ENCODE results near the gene CDK11B.

DNA sequence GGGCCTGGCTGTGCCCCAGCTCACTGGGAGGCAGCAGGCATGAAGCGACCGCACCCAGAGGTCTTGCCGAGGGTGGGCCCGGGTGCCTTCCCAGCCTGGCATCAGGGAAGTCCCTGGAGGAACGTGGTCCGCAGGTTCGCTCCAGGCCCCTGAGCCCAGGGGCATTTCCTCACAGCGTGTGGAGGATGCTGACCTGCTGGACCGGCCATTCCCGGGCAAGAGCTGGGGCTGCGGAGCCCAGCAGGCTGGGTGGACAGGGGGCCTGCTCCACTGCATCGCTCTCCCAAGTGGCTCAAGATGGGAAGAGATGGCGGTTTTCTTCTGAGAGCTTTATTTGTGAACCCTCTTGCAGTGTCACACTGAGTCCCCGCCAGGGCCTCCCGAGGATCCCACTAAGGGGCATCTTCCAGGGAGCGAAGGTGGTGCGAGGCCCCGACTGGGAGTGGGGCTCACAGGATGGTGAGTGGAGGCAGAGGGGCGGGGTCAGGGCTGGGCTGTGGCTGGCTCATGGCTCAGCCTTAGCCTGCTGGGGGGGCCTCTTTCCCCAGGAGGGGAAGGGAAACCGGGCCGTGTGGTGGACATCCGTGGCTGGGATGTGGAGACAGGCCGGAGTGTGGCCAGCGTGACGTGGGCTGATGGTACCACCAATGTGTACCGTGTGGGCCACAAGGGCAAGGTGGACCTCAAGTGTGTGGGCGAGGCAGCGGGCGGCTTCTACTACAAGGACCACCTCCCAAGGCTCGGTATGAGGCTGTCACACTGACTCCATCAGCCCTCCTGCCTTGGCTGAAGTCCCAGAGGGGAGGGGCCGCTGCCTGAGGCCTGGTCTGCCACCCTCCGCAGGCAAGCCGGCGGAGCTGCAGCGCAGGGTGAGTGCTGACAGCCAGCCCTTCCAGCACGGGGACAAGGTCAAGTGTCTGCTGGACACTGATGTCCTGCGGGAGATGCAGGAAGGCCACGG is 34.1 kb downstream of the CDK11B start:
- no peak for TF ChIP-seq CTCF (IDR thresholded peaks at IDR 0.05)
- no peak for TF ChIP-seq POLR2AphosphoS5 (IDR thresholded peaks at IDR 0.05)

Measured in esophagus muscularis mucosa (tissue), 3 donors.